Measurements from ENCODE around the gene FIGNL2. TPM values are rescaled to one million over a fixed set of nuclear protein-coding genes. Genes with fewer than 3 reads are reported as not detected.

Gene FIGNL2
- total RNA-seq, 1 donor from 2014 or later, result 6.7 TPM

GRCh38 chr12:51869496-51869865 is 21.0 kb upstream of the FIGNL2 start:
- Histone ChIP-seq H3K27ac (ENCODE audit: low read depth, low read length) (no peak overlapping the region), H3K9ac (ENCODE audit: low read length) (peak overlapping the region; percentile 71), H3K4me3 (ENCODE audit: insufficient read depth, low read depth, low read length) (peak overlapping the region; percentile 61), H2AFZ (ENCODE audit: low read depth, low read length) (peak overlapping the region; percentile 88), H3K27me3 (ENCODE audit: insufficient read depth, low read length) (peaks cover 4% of the 10 kb centered on the region), H3K79me2 (ENCODE audit: insufficient read depth, low read length) (no peaks in the 10 kb centered on the region), H3K9me3 (ENCODE audit: insufficient read depth, low read depth, low read length) (no peaks in the 10 kb centered on the region), H3K4me1 (ENCODE audit: insufficient read depth, low read length) (peaks cover 20% of the 10 kb centered on the region), H4K20me1 (ENCODE audit: insufficient read depth, low read length) (no peaks in the 10 kb centered on the region), H3K36me3 (ENCODE audit: insufficient read depth, low read length) (no peaks in the 10 kb centered on the region), H3K4me2 (ENCODE audit: low read length) (peak overlapping the region; percentile 96)
- H3K4me1 Mint-ChIP-seq (ENCODE audit: low read depth, unreplicated experiment), result peaks cover 16% of the 10 kb centered on the region
- no peak overlapping the region for H3K27ac Mint-ChIP-seq (ENCODE audit: unreplicated experiment)
- TF ChIP-seq CTCF (IDR thresholded peaks at IDR 0.05; ENCODE audit: insufficient read depth, low read depth, low read length) (no peak), EZH2 (IDR thresholded peaks at IDR 0.05; ENCODE audit: insufficient read depth, low read length) (no peak)
- peaks cover 52% of the 10 kb centered on the region for H3K27me3 Mint-ChIP-seq (ENCODE audit: low read depth, unreplicated experiment)
- FAIRE-seq (no peak), DNase-seq (ENCODE audit: low read depth) (no peak)
- H3K9me3 Mint-ChIP-seq (ENCODE audit: unreplicated experiment), result no peaks in the 10 kb centered on the region
- peak overlapping the region; percentile 45 for H3K4me3 Mint-ChIP-seq (ENCODE audit: unreplicated experiment)
- H3K36me3 Mint-ChIP-seq (ENCODE audit: low read depth, unreplicated experiment), result no peaks in the 10 kb centered on the region

GRCh38 chr12:51868821-51869495 is 20.4 kb upstream of the FIGNL2 start:
- H3K4me3 ChIP-seq (ENCODE audit: insufficient read depth, low read depth, low read length), result peak overlapping the region; percentile 61
- DNase-seq (ENCODE audit: low read depth) (no peak), FAIRE-seq (no peak)
- Mint-ChIP-seq H3K4me1 (ENCODE audit: low read depth, unreplicated experiment) (peaks cover 17% of the 10 kb centered on the region), H3K27ac (ENCODE audit: unreplicated experiment) (no peak overlapping the region), H3K36me3 (ENCODE audit: low read depth, unreplicated experiment) (no peaks in the 10 kb centered on the region), H3K4me3 (ENCODE audit: unreplicated experiment) (peak overlapping the region; percentile 57), H3K27me3 (ENCODE audit: low read depth, unreplicated experiment) (peaks cover 48% of the 10 kb centered on the region), H3K9me3 (ENCODE audit: unreplicated experiment) (no peaks in the 10 kb centered on the region)
- H3K4me2 ChIP-seq (ENCODE audit: low read length), result peak overlapping the region; percentile 96
- peak overlapping the region; percentile 88 for H2AFZ ChIP-seq (ENCODE audit: low read depth, low read length)
- H3K27ac ChIP-seq (ENCODE audit: low read depth, low read length), result no peak overlapping the region
- no peaks in the 10 kb centered on the region for H3K9me3 ChIP-seq (ENCODE audit: insufficient read depth, low read depth, low read length)
- H3K79me2 ChIP-seq (ENCODE audit: insufficient read depth, low read length), result no peaks in the 10 kb centered on the region
- peaks cover 19% of the 10 kb centered on the region for H3K4me1 ChIP-seq (ENCODE audit: insufficient read depth, low read length)
- H4K20me1 ChIP-seq (ENCODE audit: insufficient read depth, low read length), result no peaks in the 10 kb centered on the region
- TF ChIP-seq CTCF (IDR thresholded peaks at IDR 0.05; ENCODE audit: insufficient read depth, low read depth, low read length) (no peak), EZH2 (IDR thresholded peaks at IDR 0.05; ENCODE audit: insufficient read depth, low read length) (no peak)
- peak overlapping the region; percentile 71 for H3K9ac ChIP-seq (ENCODE audit: low read length)
- H3K36me3 ChIP-seq (ENCODE audit: insufficient read depth, low read length), result no peaks in the 10 kb centered on the region
- H3K27me3 ChIP-seq (ENCODE audit: insufficient read depth, low read length), result peaks cover 4% of the 10 kb centered on the region

- Histone ChIP-seq H3K27me3 (ENCODE audit: insufficient read depth, low read length) (peaks cover 4% of the 10 kb centered on the region), H2AFZ (ENCODE audit: low read depth, low read length) (no peak overlapping the region), H3K36me3 (ENCODE audit: insufficient read depth, low read length) (no peaks in the 10 kb centered on the region), H3K4me1 (ENCODE audit: insufficient read depth, low read length) (peaks cover 26% of the 10 kb centered on the region), H3K27ac (ENCODE audit: low read depth, low read length) (no peak overlapping the region), H3K79me2 (ENCODE audit: insufficient read depth, low read length) (no peaks in the 10 kb centered on the region), H3K9me3 (ENCODE audit: insufficient read depth, low read depth, low read length) (no peaks in the 10 kb centered on the region), H3K9ac (ENCODE audit: low read length) (no peak overlapping the region), H4K20me1 (ENCODE audit: insufficient read depth, low read length) (no peaks in the 10 kb centered on the region), H3K4me2 (ENCODE audit: low read length) (no peak overlapping the region), H3K4me3 (ENCODE audit: insufficient read depth, low read depth, low read length) (no peak overlapping the region)
- H3K27me3 Mint-ChIP-seq (ENCODE audit: low read depth, unreplicated experiment), result peaks cover 48% of the 10 kb centered on the region
- H3K4me1 Mint-ChIP-seq (ENCODE audit: low read depth, unreplicated experiment), result peaks cover 23% of the 10 kb centered on the region
- FAIRE-seq (no peak), DNase-seq (ENCODE audit: low read depth) (no peak)
- H3K36me3 Mint-ChIP-seq (ENCODE audit: low read depth, unreplicated experiment), result no peaks in the 10 kb centered on the region
- H3K27ac Mint-ChIP-seq (ENCODE audit: unreplicated experiment), result no peak overlapping the region
- no peak for TF ChIP-seq CTCF (IDR thresholded peaks at IDR 0.05; ENCODE audit: insufficient read depth, low read depth, low read length)
- no peak for TF ChIP-seq EZH2 (IDR thresholded peaks at IDR 0.05; ENCODE audit: insufficient read depth, low read length)
- peak overlapping the region; percentile 57 for H3K4me3 Mint-ChIP-seq (ENCODE audit: unreplicated experiment)
- no peaks in the 10 kb centered on the region for H3K9me3 Mint-ChIP-seq (ENCODE audit: unreplicated experiment)
Measured at GRCh38 chr12:51867796-51868428, 19.4 kb upstream of the FIGNL2 start.
